ENCODE data around the gene TAF11L2. TPM values are rescaled to one million over a fixed set of nuclear protein-coding genes. Genes with fewer than 3 reads are reported as not detected.
"Not testable (repeated sequence)": the region's sequence is repeated elsewhere in the genome, so short reads cannot be mapped to it uniquely, and the experiment has no call there.

TAF11L2 gene
- not detected in 2 replicates for total RNA-seq (2014; rRNA removed; shearing (Covaris generic))
- not detected in 2 replicates for polyA plus RNA-seq (2015; cell fraction: cytosol; rRNA removed)
- polyA plus RNA-seq (2015; cell fraction: nucleus; rRNA removed), result not detected in 2 replicates

- in situ Hi-C loops (cut with HindIII; ENCODE audit: low pct_unique_long_range_greater_than_20kb, low sequenced_read_pairs), result not testable (repeated sequence)
These were observed at the start of gene TAF11L2 for GRCh38 chr5:17497931-17498330. Gene TAF11L2, plus strand, starts transcription at chr5:17498231.

GRCh38 chr5:17448877-17449276, 49.2 kb upstream of the TAF11L2 start:
- DNase-seq (ENCODE audit: low read depth, low spot score), result no peak
- in situ Hi-C loops (cut with HindIII; ENCODE audit: low pct_unique_long_range_greater_than_20kb, low sequenced_read_pairs), result no loop called here

More at GRCh38 chr5:17497931-17498330, at the start of gene TAF11L2:
- not testable (repeated sequence) for DNase-seq (ENCODE audit: low read depth, low spot score)

GRCh38 chr5:17452936-17453335, 45.1 kb upstream of the TAF11L2 start:
- in situ Hi-C loops (cut with HindIII; ENCODE audit: low pct_unique_long_range_greater_than_20kb, low sequenced_read_pairs), result no loop called here
- DNase-seq (ENCODE audit: low read depth, low spot score), result no peak

- DNase-seq (ENCODE audit: low read depth, low spot score), result no peak
- in situ Hi-C loops (cut with HindIII; ENCODE audit: low pct_unique_long_range_greater_than_20kb, low sequenced_read_pairs), result no loop called here
These were observed 42.1 kb upstream of the TAF11L2 start for GRCh38 chr5:17455942-17456341.

DNA sequence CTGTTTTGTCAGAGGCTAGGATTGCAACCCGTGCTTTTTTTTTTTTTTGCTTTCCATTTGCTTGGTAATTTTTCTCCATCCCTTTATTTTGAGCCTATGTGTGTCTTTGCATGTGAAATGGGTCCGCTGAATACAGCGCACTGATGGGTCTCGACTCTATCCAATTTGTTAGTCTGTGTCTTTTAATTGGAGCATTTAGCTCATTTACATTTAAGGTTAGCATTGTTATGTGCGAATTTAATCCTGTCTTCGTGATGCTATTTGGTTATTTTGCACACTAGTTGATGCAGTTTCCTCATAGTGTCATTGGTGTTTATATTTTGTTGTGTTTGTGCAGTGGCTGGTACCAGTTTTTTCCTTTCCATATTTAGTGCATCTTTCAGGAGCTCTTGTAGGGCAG, 36.2 kb upstream of the TAF11L2 start:
- in situ Hi-C loops (cut with HindIII; ENCODE audit: low pct_unique_long_range_greater_than_20kb, low sequenced_read_pairs), result no loop called here
- no peak for DNase-seq (ENCODE audit: low read depth, low spot score)

- in situ Hi-C loops (cut with HindIII; ENCODE audit: low pct_unique_long_range_greater_than_20kb, low sequenced_read_pairs), result no loop called here
- DNase-seq (ENCODE audit: low read depth, low spot score), result no peak
These were observed 34.4 kb upstream of the TAF11L2 start for GRCh38 chr5:17463653-17464052.

GRCh38 chr5:17470064-17470463, 28.0 kb upstream of the TAF11L2 start:
- no peak for DNase-seq (ENCODE audit: low read depth, low spot score)
- in situ Hi-C loops (cut with HindIII; ENCODE audit: low pct_unique_long_range_greater_than_20kb, low sequenced_read_pairs), result no loop called here

DNA sequence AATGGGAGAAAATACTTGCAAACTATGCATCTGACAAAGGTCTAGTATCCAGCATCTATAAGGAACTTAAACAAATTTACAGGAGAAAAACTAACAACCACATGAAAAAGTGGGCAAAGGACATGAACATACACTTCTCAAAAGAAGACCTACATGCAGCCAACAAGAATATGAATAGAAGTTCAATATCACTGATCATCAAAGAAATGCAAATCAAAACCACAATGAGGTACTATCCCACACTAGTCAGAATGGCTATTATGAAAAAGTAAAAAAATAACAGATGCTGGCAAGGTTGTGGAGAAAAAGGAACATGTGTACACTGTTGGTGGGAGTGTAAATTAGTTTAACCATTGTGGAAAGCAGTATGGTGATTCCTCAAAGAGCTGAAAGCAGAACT, 23.0 kb upstream of the TAF11L2 start:
- DNase-seq (ENCODE audit: low read depth, low spot score); in situ Hi-C loops (cut with HindIII; ENCODE audit: low pct_unique_long_range_greater_than_20kb, low sequenced_read_pairs): not testable (repeated sequence)

DNA sequence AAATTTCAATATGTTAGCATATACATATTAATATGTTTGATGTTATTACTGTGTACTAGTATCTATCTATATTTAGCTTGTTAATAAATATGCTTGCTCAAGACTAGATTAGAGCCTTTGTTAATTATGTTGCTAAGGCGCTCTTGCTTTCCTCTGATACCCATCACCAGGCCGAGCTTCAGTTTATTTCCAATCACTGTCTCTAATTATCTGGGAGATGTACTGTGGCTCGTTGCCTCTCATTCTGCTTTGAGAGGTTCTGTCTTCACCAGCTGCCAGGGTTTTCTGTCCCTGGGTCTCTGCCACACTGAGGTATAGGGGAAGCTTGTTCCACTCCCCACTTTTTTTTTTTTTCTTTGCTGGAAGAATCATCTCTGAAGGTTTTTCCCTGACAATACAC, 21.0 kb upstream of the TAF11L2 start:
- in situ Hi-C loops (cut with HindIII; ENCODE audit: low pct_unique_long_range_greater_than_20kb, low sequenced_read_pairs), result no loop called here
- DNase-seq (ENCODE audit: low read depth, low spot score), result no peak

- in situ Hi-C loops (cut with HindIII; ENCODE audit: low pct_unique_long_range_greater_than_20kb, low sequenced_read_pairs), result no loop called here
- no peak for DNase-seq (ENCODE audit: low read depth, low spot score)
These were observed 20.3 kb upstream of the TAF11L2 start for GRCh38 chr5:17477573-17478265.

DNA sequence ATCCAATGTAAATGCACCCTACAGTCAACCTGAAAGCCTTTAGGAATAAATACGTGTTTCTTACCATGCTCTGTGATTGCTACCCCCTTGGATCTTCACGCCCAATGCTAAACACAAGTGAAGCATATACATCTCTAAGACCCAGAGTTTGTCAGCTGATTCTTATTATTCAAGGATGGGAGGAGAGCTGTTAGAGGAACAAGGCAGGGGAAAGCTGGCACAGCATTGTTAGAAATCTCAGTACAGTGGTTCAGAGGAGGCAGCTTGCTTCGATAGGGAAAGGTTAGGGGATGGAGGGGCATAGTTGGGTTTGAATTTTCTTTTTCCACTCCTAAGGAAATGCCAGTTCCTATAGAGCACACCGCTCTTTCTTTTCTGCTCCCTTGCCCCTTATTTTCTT, 16.7 kb upstream of the TAF11L2 start:
- in situ Hi-C loops (cut with HindIII; ENCODE audit: low pct_unique_long_range_greater_than_20kb, low sequenced_read_pairs), result no loop called here
- DNase-seq (ENCODE audit: low read depth, low spot score), result no peak

DNA sequence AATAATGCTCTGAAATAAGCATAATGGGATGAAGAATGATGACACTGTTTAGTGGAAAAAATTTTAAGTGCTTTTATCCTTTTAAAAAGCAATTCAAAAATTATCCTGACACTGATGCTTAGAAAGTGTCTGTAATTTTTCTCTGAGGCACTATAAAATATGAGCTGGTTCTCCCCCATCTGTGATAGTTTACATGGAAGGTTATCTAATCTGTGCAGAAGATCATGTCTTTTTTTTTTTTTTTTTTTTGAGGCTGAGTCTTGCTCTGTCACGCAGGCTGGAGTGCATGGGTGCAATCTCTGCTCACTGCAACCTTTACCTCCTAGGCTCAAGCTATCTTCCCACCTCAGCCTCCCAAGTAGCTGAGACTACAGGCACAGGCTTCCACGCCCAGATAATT, 15.2 kb upstream of the TAF11L2 start:
- no peak for DNase-seq (ENCODE audit: low read depth, low spot score)
- in situ Hi-C loops (cut with HindIII; ENCODE audit: low pct_unique_long_range_greater_than_20kb, low sequenced_read_pairs), result no loop called here

DNA sequence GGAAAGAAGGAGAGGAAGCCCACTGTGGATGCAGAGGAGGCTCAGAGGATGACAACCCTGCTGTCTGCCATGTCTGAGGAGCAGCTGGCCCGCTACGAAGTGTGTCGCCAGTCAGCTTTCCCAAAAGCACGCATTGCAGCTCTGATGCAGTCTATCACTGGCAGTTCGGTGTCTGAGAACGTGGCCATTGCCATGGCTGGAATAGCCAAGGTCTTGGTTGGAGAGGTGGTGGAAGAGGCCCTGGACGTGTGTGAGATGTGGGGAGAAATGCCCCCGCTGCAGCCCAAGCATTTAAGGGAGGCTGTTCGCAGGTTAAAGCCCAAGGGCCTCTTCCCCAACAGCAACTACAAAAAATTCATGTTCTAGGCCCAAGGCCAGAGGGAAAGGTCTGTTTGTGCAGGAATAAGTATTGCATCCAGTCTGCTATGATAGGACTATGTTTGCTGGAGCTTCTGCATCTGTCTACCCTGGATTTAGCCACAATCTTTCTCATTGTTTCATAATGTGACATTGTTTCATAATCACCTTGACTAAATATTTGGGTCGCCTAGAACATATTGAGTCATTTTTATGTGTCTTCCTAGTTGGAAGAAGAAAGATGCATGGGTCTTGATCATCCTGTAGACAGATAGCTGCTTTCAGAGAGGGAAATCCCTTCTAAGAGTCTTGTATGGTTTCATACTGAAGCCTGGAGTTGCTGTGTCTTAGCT, 11.4 kb upstream of the TAF11L2 start:
- in situ Hi-C loops (cut with HindIII; ENCODE audit: low pct_unique_long_range_greater_than_20kb, low sequenced_read_pairs); DNase-seq (ENCODE audit: low read depth, low spot score): not testable (repeated sequence)

DNA sequence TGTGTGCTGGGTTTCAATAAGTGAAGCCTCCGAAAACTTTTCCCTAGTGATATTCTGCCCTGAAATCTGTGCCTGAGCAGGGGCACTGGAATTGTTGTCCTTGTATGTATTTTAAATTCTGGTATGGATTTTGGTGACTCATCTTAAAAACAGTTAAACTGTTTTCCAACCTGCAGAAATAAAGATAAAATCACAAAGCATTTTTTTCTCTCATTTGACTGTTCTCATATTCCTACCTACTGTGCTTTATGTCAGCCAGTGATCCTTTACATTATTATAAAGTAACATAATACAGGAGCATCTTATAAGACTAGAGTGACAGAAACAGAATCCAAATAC, 10.9 kb upstream of the TAF11L2 start:
- in situ Hi-C loops (cut with HindIII; ENCODE audit: low pct_unique_long_range_greater_than_20kb, low sequenced_read_pairs), result no loop called here
- DNase-seq (ENCODE audit: low read depth, low spot score), result no peak

DNA sequence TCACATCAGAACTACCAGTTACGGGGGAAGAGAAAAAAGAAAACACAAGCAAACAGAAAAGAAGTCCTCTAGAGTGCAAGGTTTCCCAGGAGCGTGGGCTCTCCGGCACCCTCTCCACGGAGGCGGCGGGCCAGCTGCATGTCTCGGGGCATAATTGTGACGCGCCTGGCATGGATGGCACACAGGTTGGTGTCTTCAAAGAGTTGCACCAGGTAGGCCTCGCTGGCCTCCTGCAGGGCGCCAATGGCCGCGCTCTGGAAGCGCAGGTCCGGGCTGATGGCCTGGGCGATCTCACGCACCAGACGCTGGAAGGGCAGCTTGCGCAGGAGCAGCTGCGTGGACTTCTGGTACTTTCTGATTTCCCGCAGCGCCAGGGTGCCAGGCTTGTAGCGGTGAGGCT, 6.8 kb upstream of the TAF11L2 start:
- DNase-seq (ENCODE audit: low read depth, low spot score); in situ Hi-C loops (cut with HindIII; ENCODE audit: low pct_unique_long_range_greater_than_20kb, low sequenced_read_pairs): not testable (repeated sequence)

DNA sequence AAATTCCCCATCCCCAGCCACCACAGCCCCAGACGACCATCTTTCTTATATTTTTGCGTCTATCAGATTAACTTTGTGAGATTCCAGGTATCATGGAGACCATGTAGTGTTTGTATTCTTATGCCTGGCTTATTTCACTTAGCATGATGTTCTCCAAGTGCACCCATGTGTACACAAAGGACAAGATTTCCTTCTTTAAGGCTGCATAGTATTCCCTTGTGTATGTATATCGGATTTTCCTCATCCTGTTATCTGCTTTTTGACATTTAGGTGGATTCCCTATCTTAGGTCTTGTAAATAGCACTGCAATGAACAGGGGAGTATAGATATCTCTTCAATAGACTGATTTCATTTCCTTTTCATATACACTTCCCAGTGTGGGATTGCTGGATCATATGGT, 5.3 kb upstream of the TAF11L2 start:
- no peak for DNase-seq (ENCODE audit: low read depth, low spot score)
- in situ Hi-C loops (cut with HindIII; ENCODE audit: low pct_unique_long_range_greater_than_20kb, low sequenced_read_pairs), result no loop called here

DNA sequence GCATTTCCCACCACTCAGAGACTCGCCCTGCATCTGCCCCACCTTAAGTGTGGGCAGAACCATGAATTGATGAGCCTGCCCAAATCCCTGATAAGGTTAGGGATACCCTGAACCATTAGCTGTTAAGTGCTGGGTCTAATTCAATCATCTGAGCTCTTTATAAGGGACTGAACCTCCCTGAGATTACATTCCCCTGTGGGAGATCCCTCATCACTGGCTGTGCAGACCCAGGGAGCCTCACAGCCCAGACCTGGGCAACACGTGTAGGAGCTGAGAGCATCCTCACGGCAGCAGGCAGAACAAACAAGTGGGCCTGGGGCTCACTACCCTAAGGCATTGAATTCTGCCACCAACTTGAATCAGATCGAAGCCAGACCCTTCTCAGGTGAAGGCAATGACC, 585 bp upstream of the TAF11L2 start:
- DNase-seq (ENCODE audit: low read depth, low spot score), result no peak

GRCh38 chr5:17511775-17512325, 13.8 kb downstream of the TAF11L2 start:
- DNase-seq (ENCODE audit: low read depth, low spot score), result no peak
- in situ Hi-C loops (cut with HindIII; ENCODE audit: low pct_unique_long_range_greater_than_20kb, low sequenced_read_pairs), result no loop called here

More for the DNA sequence above, 585 bp upstream of the TAF11L2 start:
- in situ Hi-C loops (cut with HindIII; ENCODE audit: low pct_unique_long_range_greater_than_20kb, low sequenced_read_pairs), result no loop called here

GRCh38 chr5:17517526-17517925, 19.5 kb downstream of the TAF11L2 start:
- DNase-seq (ENCODE audit: low read depth, low spot score); in situ Hi-C loops (cut with HindIII; ENCODE audit: low pct_unique_long_range_greater_than_20kb, low sequenced_read_pairs): not testable (repeated sequence)
